ENCODE data around the gene LRP11. TPM values are rescaled to one million over a fixed set of nuclear protein-coding genes. Genes with fewer than 3 reads are reported as not detected.

The LRP11 gene
- total and polyA plus RNA-seq, 2 of the 13 experiments (the other 11 are each of a cell fraction or from before 2014, with no cell fraction given) = 32.4 to 48.9 TPM

GRCh38 chr6:149846321-149846720 lies 17.8 kb downstream of the LRP11 start:
- DNase-seq (ENCODE audit: low spot score) (no peak), FAIRE-seq (no peak), ATAC-seq (no peak)
- WGBS (ENCODE audit: low lambda C conversion rate) = 91% methylated on average over 7 of the region's 7 CpGs
- TF ChIP-seq SNRNP70 (IDR thresholded peaks at IDR 0.05; ENCODE audit: low read depth, low read length) = no peak
- Histone ChIP-seq H3K27ac (ENCODE audit: extremely low read length, insufficient read depth, low read length) (no peak overlapping the region), H3K4me1 (ENCODE audit: insufficient read depth, low read length) (peaks cover 23% of the 10 kb centered on the region), H3K4me3 (replicated peaks in 1 of 3; ENCODE audit: insufficient read depth in 1 of 3, low read depth in 2 of 3, low read length in 3 of 3) (no peak overlapping the region), H3K4me2 (ENCODE audit: low read depth, low read length) (no peak overlapping the region), H3K36me3 (replicated peaks in 1 of 2; ENCODE audit: control insufficient read depth in 1 of 2, insufficient read depth in 2 of 2, low read length in 2 of 2) (peaks cover 2 to 24% of the 10 kb centered on the region in 2 experiments; a peak in 3 of 5 replicates), H3K9ac (ENCODE audit: insufficient read depth, low read depth, low read length) (no peak overlapping the region), H3K9me3 (ENCODE audit: low read length) (no peaks in the 10 kb centered on the region), H3K79me2 (ENCODE audit: insufficient read depth, low read length) (no peaks in the 10 kb centered on the region), H4K20me1 (ENCODE audit: insufficient read depth, low read length) (peaks cover 6% of the 10 kb centered on the region; the same call in 1 of the 2 replicates), H3K27me3 (ENCODE audit: control insufficient read depth in 1 of 2, insufficient read depth in 2 of 2, low read length in 2 of 2) (no peaks in the 10 kb centered on the region), H2AFZ (ENCODE audit: low read length) (no peak overlapping the region)
- ChIA-PET POLR2A (interaction anchor here (1.5 to 3.3 kb wide), 2 partner anchors 15 to 16 kb away, joined by 6 to 56 read pairs; partner anchors contain the start of gene LRP11), CTCF (ENCODE audit: low intra/inter-chr PET ratio, low total read pairs) (no interaction called here)
- intact Hi-C loops (cut with micrococcal nuclease; ENCODE audit: unreplicated experiment) = no loop called here
- in situ Hi-C loops (cut with HindIII; ENCODE audit: extremely low pct_ligation_motif_present, low pct_unique_long_range_greater_than_20kb) = loop anchor here (10.0 kb wide), 1 partner anchor 158 kb away; no protein-coding TSS in a partner anchor
- no TSS peak for BruUV-seq (replicated peaks)

- Histone ChIP-seq H3K9ac (ENCODE audit: insufficient read depth, low read depth, low read length) (no peak overlapping the region), H3K4me2 (ENCODE audit: low read depth, low read length) (no peak overlapping the region), H3K79me2 (ENCODE audit: insufficient read depth, low read length) (no peaks in the 10 kb centered on the region), H2AFZ (ENCODE audit: low read length) (no peak overlapping the region), H3K27ac (ENCODE audit: extremely low read length, insufficient read depth, low read length) (no peak overlapping the region), H4K20me1 (ENCODE audit: insufficient read depth, low read length) (peaks cover 6% of the 10 kb centered on the region; the same call in 1 of the 2 replicates), H3K4me1 (ENCODE audit: insufficient read depth, low read length) (peaks cover 23% of the 10 kb centered on the region), H3K36me3 (replicated peaks in 1 of 2; ENCODE audit: control insufficient read depth in 1 of 2, insufficient read depth in 2 of 2, low read length in 2 of 2) (peaks cover 2 to 20% of the 10 kb centered on the region in 2 experiments; a peak in 3 of 5 replicates), H3K4me3 (replicated peaks in 1 of 3; ENCODE audit: insufficient read depth in 1 of 3, low read depth in 2 of 3, low read length in 3 of 3) (no peak overlapping the region), H3K27me3 (ENCODE audit: control insufficient read depth in 1 of 2, insufficient read depth in 2 of 2, low read length in 2 of 2) (no peaks in the 10 kb centered on the region), H3K9me3 (ENCODE audit: low read length) (no peaks in the 10 kb centered on the region)
- intact Hi-C loops (cut with micrococcal nuclease; ENCODE audit: unreplicated experiment) (no loop called here), in situ Hi-C loops (cut with HindIII; ENCODE audit: extremely low pct_ligation_motif_present, low pct_unique_long_range_greater_than_20kb) (loop anchor here (10.0 kb wide), 1 partner anchor 159 kb away; no protein-coding TSS in a partner anchor)
- WGBS (ENCODE audit: low lambda C conversion rate) = 91% methylated on average over 3 of the region's 3 CpGs
- no TSS peak for BruUV-seq (replicated peaks)
- DNase-seq (ENCODE audit: low spot score) (no peak), ATAC-seq (no peak), FAIRE-seq (no peak)
- CTCF ChIA-PET (ENCODE audit: low intra/inter-chr PET ratio, low total read pairs) = no interaction called here
- POLR2A ChIA-PET = interaction anchor here (3.3 kb wide), 1 partner anchor 17 kb away, joined by 56 read pairs; the partner anchor contains the start of gene LRP11
- TF ChIP-seq ZBTB20 (CRISPR knock-in tag; IDR thresholded peaks at IDR 0.05; ENCODE audit: borderline replicate concordance, low read depth) (no peak), FOXO4 (CRISPR knock-in tag; conservative IDR thresholded peaks at IDR 0.05) (no peak), ZKSCAN1 (IDR thresholded peaks at IDR 0.05; ENCODE audit: low read length) (no peak), ZNF678 (CRISPR knock-in tag; IDR thresholded peaks at IDR 0.05) (no peak), PHF8 (CRISPR knock-in tag; IDR thresholded peaks at IDR 0.05) (no peak), E2F2 (CRISPR knock-in tag; IDR thresholded peaks at IDR 0.05; ENCODE audit: borderline replicate concordance) (no peak), ZNF17 (CRISPR knock-in tag; IDR thresholded peaks at IDR 0.05) (no peak), ZNF543 (CRISPR knock-in tag; IDR thresholded peaks at IDR 0.05) (no peak), ZGPAT (CRISPR knock-in tag; IDR thresholded peaks at IDR 0.05) (no peak), ZNF275 (CRISPR knock-in tag; IDR thresholded peaks at IDR 0.05; ENCODE audit: borderline replicate concordance) (no peak), U2AF2 (IDR thresholded peaks at IDR 0.05; ENCODE audit: low read depth, low read length) (no peak), ZBTB42 (CRISPR knock-in tag; IDR thresholded peaks at IDR 0.05) (no peak), ZNF12 (CRISPR knock-in tag; IDR thresholded peaks at IDR 0.05) (no peak)
Observed at GRCh38 chr6:149845549-149845948, 18.6 kb downstream of the LRP11 start.
